Body of pancreas (tissue), 4 donors: ENCODE data around the gene DNAJC8. TPM values are rescaled to one million over a fixed set of nuclear protein-coding genes. Genes with fewer than 3 reads are reported as not detected.

Source experiments
- ATAC-seq: fragments of 150-250 bp; one replicate; pipeline ENCODE4 v1.9.1; 2016
- DNase-seq, 4 donors: peaks; one replicate each; pipeline ENCODE4 v3.0.0-alpha.2; 2019
- H3K27ac ChIP-seq, 4 donors: fragments of 200-600 bp; sonication (generic); 1 replicate in 3 of 4; 2 replicates in 1 of 4; pipeline versions ENCODE4 v1.5.1 to v1.6.1; 2016 to 2019; ENCODE audit warnings: mild to moderate bottlenecking in 1 of 4, mixed read lengths in 1 of 4, moderate library complexity in 1 of 4
- H3K27me3 ChIP-seq, 2 donors: fragments of 200-600 bp; sonication (generic); one replicate each; pipeline ENCODE4 v1.6.0; 2016; ENCODE audit warnings: mild to moderate bottlenecking in 1 of 2
- H3K36me3 ChIP-seq, 2 donors: fragments of 200-600 bp; sonication (generic); replicated peaks in 1 of 2; 2 replicates each; pipeline ENCODE4 v1.5.1; 2016; ENCODE audit warnings: low read depth in 2 of 2; ENCODE audit not compliant: insufficient read depth in 1 of 2
- H3K4me1 ChIP-seq: fragments of 200-600 bp; sonication (generic); one replicate; pipeline ENCODE4 v1.6.0; 2016
- H3K4me3 ChIP-seq, 2 donors: fragments of 200-600 bp; sonication (generic); 1 replicate in 1 of 2; 2 replicates in 1 of 2; pipeline ENCODE4 v1.5.1; 2016 to 2019
- H3K9me3 ChIP-seq, 3 donors: fragments of 200-600 bp; sonication (generic); 1 replicate in 2 of 3; 2 replicates in 1 of 3; pipeline ENCODE4 v1.5.1; 2016
- POLR2A ChIP-seq, 3 donors: fragments of 450-650 bp; IDR thresholded peaks; one replicate each; pipeline ENCODE4 v1.6.1; 2016; ENCODE audit warnings: antibody characterized with exemption in 3 of 3, mild to moderate bottlenecking in 2 of 3
- WGBS, 2 donors: methylation state at CpG; one replicate each; pipeline ENCODE4 v1.1.5; 2017; 5-methylcytosine and 5-hydroxymethylcytosine counted together
- intact Hi-C: fragments of 100-400 bp; cut with DNase I; formaldehyde crosslinking; loops from one replicate; pipeline ENCODE4 v1.15.1; 2023
- total RNA-seq, 2 donors: library from RNA; depleted of rRNA; stranded (reverse); fragments of >200 nt; gene quantifications; one replicate each; pipeline ENCODE4 v1.1.0, GENCODE V29; 2016
- TF ChIP-seq, protein P1 (sequence below), 7 experiments: fragments of 450-650 bp in 4 of 7; fragments of 200-600 bp in 3 of 7; sonication (generic) in 3 of 7; IDR thresholded peaks; one replicate each; pipeline ENCODE4 v1.5.1; 2016 to 2019; ENCODE audit warnings: antibody characterized with exemption in 7 of 7

The DNAJC8 gene
- total RNA-seq, 2 donors from 2014 or later = 18.7 to 53.1 TPM

DNA sequence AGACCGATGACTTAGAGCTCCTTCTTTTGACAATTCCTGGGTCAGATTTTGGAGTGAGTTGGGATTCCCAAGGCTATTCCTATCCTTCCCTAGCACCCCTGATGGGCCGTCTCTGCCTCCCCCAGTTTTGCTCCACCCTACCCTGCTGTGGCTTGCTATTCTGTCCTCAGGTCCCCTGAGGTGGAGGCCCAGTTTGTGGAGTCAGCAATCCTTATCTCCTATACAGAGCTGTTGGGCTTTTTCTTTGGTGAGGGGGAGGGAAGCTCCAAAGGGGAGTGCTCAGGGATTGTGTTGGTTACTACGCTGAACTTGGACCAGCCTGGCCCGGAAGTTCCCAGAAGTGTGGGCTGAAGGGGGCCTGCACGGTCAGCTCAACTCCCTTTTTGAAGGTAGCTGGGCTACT lies 34.1 kb upstream of the DNAJC8 start:
- no peaks in the 10 kb centered on the region for H3K27me3 ChIP-seq
- DNase-seq (peak in 2 of 4 donors; percentile 25 to 32), ATAC-seq (peak; percentile 51)
- peaks cover 73% of the 10 kb centered on the region for H3K4me1 ChIP-seq
- no peaks in the 10 kb centered on the region for H3K9me3 ChIP-seq
- intact Hi-C loops = no loop called here
- peak overlapping the region in 3 of 4 donors; percentile 31 to 67 (median 51) for H3K27ac ChIP-seq
- WGBS, 2 donors = 41 to 43% methylated on average over 5 of the region's 5 CpGs
- no peaks in the 10 kb centered on the region for H3K36me3 ChIP-seq
- H3K4me3 ChIP-seq = no peak overlapping the region
- no peak for TF ChIP-seq POLR2A (IDR thresholded peaks at IDR 0.05)
- TF ChIP-seq, protein P1, sequence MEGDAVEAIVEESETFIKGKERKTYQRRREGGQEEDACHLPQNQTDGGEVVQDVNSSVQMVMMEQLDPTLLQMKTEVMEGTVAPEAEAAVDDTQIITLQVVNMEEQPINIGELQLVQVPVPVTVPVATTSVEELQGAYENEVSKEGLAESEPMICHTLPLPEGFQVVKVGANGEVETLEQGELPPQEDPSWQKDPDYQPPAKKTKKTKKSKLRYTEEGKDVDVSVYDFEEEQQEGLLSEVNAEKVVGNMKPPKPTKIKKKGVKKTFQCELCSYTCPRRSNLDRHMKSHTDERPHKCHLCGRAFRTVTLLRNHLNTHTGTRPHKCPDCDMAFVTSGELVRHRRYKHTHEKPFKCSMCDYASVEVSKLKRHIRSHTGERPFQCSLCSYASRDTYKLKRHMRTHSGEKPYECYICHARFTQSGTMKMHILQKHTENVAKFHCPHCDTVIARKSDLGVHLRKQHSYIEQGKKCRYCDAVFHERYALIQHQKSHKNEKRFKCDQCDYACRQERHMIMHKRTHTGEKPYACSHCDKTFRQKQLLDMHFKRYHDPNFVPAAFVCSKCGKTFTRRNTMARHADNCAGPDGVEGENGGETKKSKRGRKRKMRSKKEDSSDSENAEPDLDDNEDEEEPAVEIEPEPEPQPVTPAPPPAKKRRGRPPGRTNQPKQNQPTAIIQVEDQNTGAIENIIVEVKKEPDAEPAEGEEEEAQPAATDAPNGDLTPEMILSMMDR (IDR thresholded peaks at IDR 0.05) = no peak

DNA sequence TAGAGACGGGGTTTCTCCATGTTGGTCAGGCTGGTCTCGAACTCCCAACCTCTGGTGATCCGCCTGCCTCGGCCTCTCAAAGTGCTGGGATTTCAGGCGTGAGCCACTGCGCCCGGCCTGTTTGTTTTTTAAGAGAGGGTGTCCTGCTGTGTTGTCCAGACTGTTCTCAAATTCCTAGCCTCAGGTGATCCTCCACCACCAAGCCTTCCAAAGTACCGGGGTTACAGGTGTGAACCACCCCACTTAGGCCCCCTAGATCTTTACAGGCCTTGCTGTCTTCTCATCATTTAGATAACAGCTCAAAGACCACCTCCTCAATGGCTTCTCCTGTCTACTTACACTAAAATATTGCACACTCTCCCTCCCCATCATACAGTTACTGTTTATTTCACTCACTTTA lies 32.7 kb upstream of the DNAJC8 start:
- ATAC-seq = no peak
- Histone ChIP-seq H3K27ac (peak overlapping the region in 2 of 4 donors; percentile 2 to 15), H3K9me3 (no peaks in the 10 kb centered on the region), H3K36me3 (no peaks in the 10 kb centered on the region), H3K27me3 (no peaks in the 10 kb centered on the region), H3K4me1 (peaks cover 80% of the 10 kb centered on the region), H3K4me3 (no peak overlapping the region)
- TF ChIP-seq, protein P1 (IDR thresholded peaks at IDR 0.05) = no peak
- TF ChIP-seq POLR2A (IDR thresholded peaks at IDR 0.05) = no peak
- intact Hi-C loops = no loop called here
- 71 to 89% methylated on average over 2 to 8 of the region's 8 CpGs for WGBS, 2 donors
- DNase-seq = no peak

DNA sequence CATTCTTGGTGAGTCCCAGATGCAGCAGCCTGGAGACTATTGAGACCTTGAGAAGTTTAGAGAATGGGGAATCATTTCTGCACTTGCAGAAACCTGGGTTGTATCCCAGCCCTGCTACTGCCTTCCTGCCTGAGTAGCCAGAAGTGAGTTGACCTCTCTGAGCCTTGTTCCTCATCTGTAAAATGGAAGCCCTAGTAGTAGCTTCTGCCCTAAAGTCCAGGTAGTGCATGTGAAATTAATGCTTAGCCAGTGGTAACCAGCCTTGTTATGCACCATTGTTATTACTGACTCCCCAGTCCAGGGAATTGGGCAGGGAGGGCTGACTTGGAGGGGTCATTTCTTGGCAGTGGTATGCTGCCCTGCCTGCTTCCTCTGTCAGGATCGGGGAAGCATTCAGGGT lies 32.1 kb upstream of the DNAJC8 start:
- H3K9me3 ChIP-seq = no peaks in the 10 kb centered on the region
- peak overlapping the region in 1 of 4 donors; percentile 2 for H3K27ac ChIP-seq
- H3K36me3 ChIP-seq = no peaks in the 10 kb centered on the region
- H3K4me3 ChIP-seq = no peak overlapping the region
- H3K4me1 ChIP-seq = peaks cover 80% of the 10 kb centered on the region
- H3K27me3 ChIP-seq = no peaks in the 10 kb centered on the region
- no peak for DNase-seq
- WGBS, 2 donors = 69 to 100% methylated on average over 1 of the region's 1 CpG
- ATAC-seq = no peak
- intact Hi-C loops = no loop called here
- no peak for TF ChIP-seq POLR2A (IDR thresholded peaks at IDR 0.05)
- TF ChIP-seq, protein P1 (IDR thresholded peaks at IDR 0.05) = no peak

DNA sequence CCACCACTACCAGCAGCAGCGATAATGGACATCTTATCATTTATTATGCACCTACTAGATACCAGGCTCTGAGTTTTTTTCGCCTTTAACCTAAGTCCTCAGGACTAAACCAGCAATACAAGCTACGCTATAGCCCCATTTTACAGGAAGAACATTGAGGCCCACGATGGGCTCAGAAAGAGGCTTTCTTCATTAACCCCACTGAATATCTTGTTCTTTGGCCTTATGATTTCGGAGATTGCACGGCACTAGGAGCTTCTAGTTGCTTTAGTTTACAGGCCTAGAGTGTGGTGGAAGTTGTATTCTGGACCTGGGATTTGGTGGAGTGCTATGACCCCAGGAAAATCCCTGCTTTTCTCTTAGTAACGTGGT lies 28.0 kb upstream of the DNAJC8 start:
- peak overlapping the region; percentile 73 to 88 (median 82) for H3K27ac ChIP-seq
- intact Hi-C loops = no loop called here

More for the DNA sequence above, 28.0 kb upstream of the DNAJC8 start:
- no peak for ATAC-seq
- peaks cover 52% of the 10 kb centered on the region for H3K4me1 ChIP-seq
- H3K27me3 ChIP-seq = no peaks in the 10 kb centered on the region
- H3K9me3 ChIP-seq = no peaks in the 10 kb centered on the region
- H3K4me3 ChIP-seq = peak overlapping the region; percentile 67 to 97
- TF ChIP-seq, protein P1 (IDR thresholded peaks at IDR 0.05) = no peak
- TF ChIP-seq POLR2A (IDR thresholded peaks at IDR 0.05) = no peak
- no peak for DNase-seq
- WGBS, 2 donors = 22 to 23% methylated on average over 7 of the region's 7 CpGs
- no peaks in the 10 kb centered on the region for H3K36me3 ChIP-seq
